Measurements from ENCODE around the gene CLDN16.

The CLDN16 gene, protein sequence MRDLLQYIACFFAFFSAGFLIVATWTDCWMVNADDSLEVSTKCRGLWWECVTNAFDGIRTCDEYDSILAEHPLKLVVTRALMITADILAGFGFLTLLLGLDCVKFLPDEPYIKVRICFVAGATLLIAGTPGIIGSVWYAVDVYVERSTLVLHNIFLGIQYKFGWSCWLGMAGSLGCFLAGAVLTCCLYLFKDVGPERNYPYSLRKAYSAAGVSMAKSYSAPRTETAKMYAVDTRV

GRCh38 chr3:190387578-190388213 lies at the start of gene CLDN16:
TSS of gene CLDN16 (plus strand) at chr3:190388163. CDS start at chr3:190388330, 167 bp downstream.
- no peak for DNase-seq

DNA sequence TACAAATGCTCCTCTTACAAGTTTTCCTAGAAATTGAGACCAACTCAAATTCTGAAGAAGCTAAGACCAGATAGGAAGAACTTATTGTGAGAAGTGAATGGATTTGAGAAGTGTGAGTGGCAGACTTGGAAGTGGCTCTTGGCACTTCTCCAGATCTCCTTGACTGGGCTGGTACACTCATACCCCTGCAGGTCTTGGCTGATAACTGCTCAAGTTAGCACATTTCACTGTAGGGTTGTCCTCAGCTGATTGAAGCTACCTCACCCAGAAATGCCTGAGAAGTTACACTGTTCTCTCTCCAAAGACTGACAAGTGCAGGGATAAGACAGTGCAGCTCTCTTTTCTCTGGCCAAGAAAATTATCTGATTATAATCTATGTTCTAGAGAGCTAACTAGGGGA lies 49.2 kb upstream of the CLDN16 start:
- no peak for DNase-seq

DNA sequence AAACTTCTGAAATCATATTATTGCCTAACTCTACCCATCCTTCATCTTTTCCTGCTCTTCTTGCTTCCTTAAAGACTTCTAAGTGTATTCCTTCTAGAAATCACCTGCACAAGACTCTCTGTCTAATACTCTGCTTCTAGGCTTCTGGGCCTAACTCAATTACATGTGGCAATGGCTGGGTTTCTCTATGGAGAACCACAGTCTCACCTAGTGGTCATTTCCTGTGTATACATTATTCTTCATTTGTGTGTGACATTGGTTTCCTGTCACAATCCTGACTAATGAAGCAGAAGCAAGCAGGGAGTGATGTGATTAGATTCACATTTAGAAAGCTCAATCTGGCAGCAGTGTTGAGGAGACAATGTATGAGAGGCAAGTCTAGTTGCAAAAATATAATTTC lies 48.8 kb upstream of the CLDN16 start:
- DNase-seq, result peak in 1 of 2 experiments; percentile 2

DNA sequence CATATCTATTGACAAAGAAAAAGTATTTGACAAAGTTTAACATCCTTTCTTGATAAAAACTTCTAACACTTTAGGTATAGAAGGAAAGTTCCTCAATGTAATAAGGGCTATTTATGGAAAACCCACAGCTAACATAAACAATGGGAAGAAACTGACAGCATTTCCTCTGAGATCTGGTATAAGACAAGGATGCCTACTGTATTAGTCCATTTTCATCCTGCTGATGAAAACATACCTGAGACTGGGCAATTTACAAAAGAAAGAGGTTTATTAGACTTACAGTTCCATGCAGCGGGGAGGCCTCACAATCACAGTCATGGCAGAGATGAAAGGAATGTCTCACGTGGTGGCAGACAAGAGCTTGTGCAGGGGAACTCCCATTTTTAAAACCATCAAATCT lies 47.9 kb upstream of the CLDN16 start:
- DNase-seq, result no peak

DNA sequence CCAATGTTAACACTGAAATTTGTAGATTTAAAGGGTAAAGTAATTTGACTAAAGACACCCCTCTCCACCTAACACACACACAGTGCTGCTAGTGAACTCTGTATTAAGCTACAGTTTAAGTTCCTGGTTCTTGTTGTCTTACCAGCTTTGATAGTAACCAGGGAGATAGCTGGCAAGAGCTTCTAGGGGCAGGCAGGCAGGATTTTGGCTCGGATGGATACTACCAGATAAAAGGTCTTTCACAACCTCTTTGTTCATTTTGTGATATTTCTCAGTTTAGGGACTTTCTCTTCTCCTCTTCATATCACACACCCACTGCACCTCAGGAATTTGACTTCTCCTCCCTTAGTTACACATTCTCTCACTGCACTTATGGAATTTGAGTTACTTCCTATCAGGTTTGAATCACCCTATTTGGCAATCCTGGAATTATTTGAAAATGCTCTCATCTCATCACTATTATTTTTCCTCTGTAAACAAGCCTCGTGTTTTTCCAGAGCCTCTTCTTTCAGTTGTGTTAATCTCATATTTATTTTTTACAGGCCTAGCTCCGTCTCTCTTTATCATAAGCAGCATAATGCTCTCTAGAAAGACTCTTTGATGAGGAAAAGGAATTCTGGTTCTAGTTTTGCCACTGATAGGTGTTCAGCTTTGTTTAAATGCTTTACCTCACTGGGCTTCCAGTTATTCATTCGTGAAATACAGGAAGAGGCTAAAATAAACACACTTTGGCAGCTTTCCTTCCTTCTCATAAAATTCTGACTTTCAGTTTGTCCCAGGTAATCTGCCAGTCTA lies 42.7 kb upstream of the CLDN16 start:
- no peak for DNase-seq

DNA sequence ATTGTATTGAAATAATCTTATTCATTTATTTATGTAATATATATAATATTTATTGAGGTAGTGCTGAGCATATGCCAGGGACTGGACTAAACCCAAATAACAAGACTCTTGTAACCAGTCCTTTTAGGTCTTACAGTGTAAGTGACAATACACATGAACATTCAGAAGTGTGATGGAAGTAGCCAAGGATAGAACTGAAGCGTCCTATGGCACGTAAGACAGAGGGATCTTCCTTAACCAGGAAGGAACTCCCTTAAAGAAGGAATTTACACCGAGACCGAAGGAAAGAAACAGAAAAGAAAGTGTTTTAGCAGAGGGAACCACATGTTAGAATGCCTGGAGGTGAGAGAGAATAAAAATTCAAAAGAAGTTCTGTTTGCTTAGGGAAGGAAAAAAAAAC lies 42.1 kb upstream of the CLDN16 start:
- no peak for DNase-seq

- DNase-seq, result no peak
Observed at GRCh38 chr3:190346541-190346940, 41.4 kb upstream of the CLDN16 start.

GRCh38 chr3:190352861-190353457 lies 35.0 kb upstream of the CLDN16 start:
- no peak for DNase-seq

DNA sequence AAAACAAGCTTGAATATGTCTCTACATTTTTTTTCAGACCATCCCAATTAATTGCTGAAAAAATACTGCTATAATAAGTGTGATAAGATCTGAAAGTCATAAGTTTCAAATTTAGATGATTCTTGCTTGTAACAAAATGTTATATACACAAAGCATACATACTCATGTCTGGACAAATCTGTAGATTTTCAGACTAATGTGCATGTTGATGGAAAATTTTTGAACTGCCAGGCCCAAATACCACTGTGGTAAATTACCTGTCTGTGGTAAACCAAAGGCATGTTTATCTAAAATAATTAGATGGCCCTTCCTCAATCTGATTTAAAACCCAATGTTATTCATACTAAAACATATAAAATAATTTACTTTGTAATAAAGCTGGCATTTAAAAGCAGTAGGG lies 31.7 kb upstream of the CLDN16 start:
- DNase-seq, result no peak

GRCh38 chr3:190357468-190357867 lies 30.5 kb upstream of the CLDN16 start:
- DNase-seq, result no peak

GRCh38 chr3:190359813-190360212 lies 28.1 kb upstream of the CLDN16 start:
- DNase-seq, result no peak

DNA sequence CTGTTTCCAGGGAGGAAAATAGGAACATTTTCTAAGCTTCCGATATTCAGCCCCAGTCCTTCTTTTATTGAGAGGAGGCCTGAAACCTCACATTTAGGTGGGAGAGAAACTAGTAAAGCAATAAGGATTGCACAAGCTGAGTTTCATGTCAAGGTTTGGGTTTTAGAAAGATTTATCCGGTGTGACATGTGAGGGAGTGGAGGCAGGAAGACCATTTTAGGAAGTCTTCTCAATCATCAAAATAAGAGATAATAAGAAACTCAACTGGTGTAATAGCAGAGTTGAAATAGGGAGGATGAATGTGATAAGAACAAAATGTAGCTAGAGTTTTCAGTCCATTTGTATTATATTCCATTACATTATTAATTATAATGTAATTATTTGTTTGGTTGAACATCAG lies 27.7 kb upstream of the CLDN16 start:
- no peak for DNase-seq

DNA sequence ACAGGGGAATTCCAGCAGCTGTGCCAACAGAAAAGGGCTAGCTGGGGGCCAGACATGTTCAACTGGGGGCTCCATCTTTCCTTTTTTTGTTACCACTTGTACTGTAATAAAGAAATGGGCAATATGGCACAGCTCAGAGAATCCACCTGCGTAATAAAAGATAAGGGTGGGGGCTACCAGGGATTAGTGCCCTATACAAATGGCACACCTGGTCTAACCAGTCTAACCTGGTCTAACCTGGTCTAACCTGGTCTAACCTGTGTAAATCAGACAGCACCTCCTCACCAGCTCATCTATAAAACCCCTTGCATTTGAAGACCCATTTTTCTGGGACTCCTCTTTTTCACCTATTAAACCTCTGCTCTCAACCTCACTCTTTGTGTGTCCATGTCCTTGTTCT lies 26.2 kb upstream of the CLDN16 start:
- DNase-seq, result no peak

- DNase-seq, result no peak
Observed at GRCh38 chr3:190362258-190362657, 25.7 kb upstream of the CLDN16 start.

DNA sequence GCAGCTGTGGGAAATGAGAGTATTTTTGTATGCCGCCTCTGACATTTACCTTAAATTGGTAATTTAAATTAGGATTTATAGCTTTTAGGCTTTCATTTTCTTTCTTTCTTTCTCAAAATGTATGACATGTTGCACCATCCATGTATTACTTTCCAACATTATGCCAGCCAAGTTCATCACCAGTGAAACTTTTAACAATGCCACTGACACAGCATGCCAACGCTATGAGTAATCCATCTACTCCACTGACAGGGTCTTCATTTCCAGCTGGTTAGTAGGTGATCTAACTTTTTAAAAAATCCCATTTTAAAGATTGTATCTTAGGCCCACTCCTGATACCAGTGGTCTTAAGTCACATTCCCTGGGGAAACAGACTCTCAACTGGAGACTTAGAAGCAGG lies 21.8 kb upstream of the CLDN16 start:
- no peak for DNase-seq

DNA sequence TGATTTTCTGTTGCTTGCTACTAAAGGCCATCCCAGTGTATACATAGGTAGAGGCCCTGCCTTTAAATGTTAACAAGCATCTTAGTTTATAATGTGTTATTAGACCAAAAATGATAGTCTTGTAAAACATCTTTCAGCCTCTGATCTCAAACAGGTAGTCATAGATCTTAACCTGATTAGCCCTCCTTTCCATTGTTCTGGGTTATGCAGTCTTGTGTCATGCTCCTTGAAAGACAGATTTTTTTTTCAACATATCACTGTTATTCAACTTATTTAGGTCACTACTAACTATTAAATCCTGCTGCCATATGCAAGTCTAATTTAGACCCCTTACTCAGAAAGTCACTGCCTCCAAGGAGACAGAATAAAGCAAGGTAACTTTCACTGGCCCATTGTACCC lies 19.1 kb upstream of the CLDN16 start:
- DNase-seq, result no peak

DNA sequence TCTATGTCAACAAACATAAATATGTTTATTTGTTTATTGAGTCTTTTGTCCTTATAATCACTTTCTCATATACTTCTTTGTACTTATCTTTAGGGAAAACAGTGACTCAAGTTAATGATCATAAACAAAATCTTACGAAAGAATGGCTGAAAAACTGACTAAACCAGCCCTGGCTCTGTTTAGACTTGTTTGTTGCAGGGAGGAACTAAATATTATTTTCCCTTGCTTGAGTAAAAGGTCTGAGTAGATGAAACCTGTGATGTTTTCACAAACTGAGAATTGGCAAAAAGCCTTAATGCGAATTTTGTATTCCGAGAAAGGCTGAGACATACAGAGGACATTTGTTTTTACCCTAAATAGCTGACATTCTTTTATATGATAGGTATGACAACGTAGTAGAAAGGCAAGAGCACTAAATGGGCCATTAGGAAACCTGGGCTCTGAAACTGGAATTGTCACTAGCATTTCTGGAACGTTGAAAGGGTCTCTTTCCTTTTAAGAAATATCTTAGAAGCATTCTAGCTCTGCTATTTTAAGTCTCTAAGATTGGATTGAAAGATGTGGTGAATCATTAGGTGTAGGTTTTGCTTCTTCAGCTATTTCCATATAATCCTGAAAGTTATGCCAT lies 18.2 kb upstream of the CLDN16 start:
- DNase-seq, result no peak

DNA sequence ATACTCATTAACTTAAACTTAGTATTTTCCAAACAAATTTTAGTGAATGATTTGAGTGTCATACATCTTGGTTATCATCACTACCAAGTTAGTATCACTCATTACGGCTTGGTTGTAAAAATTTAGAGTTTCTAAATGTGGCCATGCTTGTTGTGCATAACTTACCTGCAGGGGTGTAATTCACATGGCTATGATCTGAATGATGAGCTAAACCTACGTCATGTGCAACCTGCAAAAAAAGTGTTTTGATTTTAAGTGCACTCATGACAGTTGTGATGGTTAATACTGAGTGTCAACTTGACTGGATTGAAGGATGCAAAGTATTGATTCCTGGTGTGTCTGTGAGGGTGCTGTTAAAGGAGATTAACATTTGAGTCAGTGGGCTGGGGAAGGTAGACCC lies 17.6 kb upstream of the CLDN16 start:
- no peak for DNase-seq

- DNase-seq, result no peak
Observed at GRCh38 chr3:190371152-190371551, 16.8 kb upstream of the CLDN16 start.

GRCh38 chr3:190375246-190375645 lies 12.7 kb upstream of the CLDN16 start:
- peak; percentile 47 to 49 for DNase-seq

DNA sequence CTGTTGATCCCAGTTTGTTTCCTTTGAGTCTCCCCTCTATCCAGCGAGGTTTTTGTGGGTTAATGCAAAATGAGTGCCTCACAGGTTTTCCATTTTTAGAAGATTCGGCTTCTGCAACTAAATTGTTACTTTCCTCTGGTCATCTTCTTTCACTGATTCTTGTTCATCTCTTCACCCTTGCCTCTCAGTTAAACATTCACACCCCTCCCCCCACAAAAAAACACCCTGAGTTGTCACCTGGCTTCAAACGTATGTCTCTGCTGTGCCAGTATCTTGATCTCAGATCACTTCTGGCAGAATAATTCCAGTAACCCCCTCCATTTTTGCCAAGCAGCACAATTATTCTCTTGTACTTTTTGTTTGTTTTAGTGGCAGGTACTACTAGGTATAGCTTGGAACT lies 12.3 kb upstream of the CLDN16 start:
- DNase-seq, result no peak

DNA sequence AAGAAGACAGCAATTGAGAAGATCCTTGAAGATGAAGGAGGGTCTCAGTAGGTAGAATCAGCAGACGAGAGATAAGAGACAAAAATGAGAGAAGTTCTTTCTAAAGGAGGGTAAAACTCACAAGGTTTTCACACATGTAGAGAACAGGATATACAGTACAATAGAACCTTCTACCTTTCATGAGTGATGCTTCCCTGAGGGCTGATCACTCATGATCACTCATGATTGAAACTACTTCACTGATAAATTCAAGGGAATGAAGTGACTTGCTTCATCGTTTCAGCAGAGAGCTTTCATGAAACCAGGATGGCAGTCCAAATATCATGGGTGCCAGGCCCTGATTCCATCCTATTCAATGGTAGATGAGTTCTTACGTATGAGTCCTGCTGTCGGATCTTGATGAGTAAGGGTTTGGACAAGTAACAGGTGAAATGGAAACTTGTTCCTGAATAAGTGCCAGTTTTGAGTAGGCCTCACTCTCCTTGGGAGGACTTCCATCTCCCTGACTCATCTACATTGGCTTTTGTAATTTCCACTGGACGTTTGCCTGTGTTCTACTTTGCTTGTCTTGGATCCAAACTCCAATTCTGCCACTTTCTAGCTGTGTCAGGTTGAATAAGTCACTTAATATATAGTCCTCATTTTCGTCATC lies 9.6 kb upstream of the CLDN16 start:
- no peak for DNase-seq

DNA sequence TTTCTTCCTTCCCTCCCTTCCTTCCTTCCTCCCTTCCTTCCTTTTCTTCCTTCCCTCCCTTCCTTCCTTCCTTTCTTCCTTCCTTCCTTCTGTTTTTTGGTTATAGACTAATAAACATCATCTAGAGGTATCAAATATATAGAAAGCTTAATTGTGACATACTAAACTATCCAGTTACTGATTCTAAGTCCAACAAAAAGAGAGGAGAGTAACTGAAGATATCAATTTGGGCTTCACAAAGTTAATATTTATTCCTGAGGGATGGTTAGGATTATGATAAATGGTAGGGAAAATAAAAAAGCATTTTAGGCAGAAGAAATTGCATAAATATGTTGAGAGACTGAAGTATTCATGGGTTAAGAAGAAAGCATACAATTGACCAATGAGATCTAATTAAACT lies 7.8 kb upstream of the CLDN16 start:
- no peak for DNase-seq

Data from Kasumi-1 (cell line).